Skeletal muscle satellite cell (primary cell): ENCODE results near the gene NPFFR1.

Experiments
- H3K27me3 ChIP-seq: 2 replicates; pipeline ENCODE4 v1.7.0; 2013; ENCODE audit warnings: low read length; ENCODE audit not compliant: control insufficient read depth, insufficient read depth
- H3K36me3 ChIP-seq: 2 replicates; pipeline ENCODE4 v1.7.0; 2013; ENCODE audit warnings: mild to moderate bottlenecking, control low read depth, low read length; ENCODE audit not compliant: insufficient read depth
- H3K4me1 ChIP-seq: 2 replicates; pipeline ENCODE4 v1.7.0; 2013; ENCODE audit warnings: low read length; ENCODE audit not compliant: control insufficient read depth, insufficient read depth
- H3K4me2 ChIP-seq: 2 replicates; pipeline ENCODE4 v1.7.0; 2013; ENCODE audit warnings: mild to moderate bottlenecking, low read length
- H3K4me3 ChIP-seq: 2 replicates; pipeline ENCODE4 v1.7.0; 2013; ENCODE audit warnings: low read length
- H3K9ac ChIP-seq: 2 replicates; pipeline ENCODE4 v1.7.0; 2013; ENCODE audit warnings: mild to moderate bottlenecking, low read depth, low read length, moderate library complexity
- H3K9me3 ChIP-seq: replicated peaks from 2 replicates; pipeline ENCODE4 v1.7.0; 2013; ENCODE audit warnings: mild to moderate bottlenecking, control low read depth, low read length

The NPFFR1 gene

GRCh38 chr10:70323138-70323696, 39.4 kb upstream of the NPFFR1 start:
- peaks cover 20% of the 10 kb centered on the region for H3K4me1 ChIP-seq
- no peak overlapping the region for H3K9ac ChIP-seq
- H3K4me3 ChIP-seq = no peak overlapping the region
- H3K4me2 ChIP-seq = no peak overlapping the region
- H3K27me3 ChIP-seq = no peaks in the 10 kb centered on the region
- H3K9me3 ChIP-seq = no peaks in the 10 kb centered on the region
- no peaks in the 10 kb centered on the region for H3K36me3 ChIP-seq

DNA sequence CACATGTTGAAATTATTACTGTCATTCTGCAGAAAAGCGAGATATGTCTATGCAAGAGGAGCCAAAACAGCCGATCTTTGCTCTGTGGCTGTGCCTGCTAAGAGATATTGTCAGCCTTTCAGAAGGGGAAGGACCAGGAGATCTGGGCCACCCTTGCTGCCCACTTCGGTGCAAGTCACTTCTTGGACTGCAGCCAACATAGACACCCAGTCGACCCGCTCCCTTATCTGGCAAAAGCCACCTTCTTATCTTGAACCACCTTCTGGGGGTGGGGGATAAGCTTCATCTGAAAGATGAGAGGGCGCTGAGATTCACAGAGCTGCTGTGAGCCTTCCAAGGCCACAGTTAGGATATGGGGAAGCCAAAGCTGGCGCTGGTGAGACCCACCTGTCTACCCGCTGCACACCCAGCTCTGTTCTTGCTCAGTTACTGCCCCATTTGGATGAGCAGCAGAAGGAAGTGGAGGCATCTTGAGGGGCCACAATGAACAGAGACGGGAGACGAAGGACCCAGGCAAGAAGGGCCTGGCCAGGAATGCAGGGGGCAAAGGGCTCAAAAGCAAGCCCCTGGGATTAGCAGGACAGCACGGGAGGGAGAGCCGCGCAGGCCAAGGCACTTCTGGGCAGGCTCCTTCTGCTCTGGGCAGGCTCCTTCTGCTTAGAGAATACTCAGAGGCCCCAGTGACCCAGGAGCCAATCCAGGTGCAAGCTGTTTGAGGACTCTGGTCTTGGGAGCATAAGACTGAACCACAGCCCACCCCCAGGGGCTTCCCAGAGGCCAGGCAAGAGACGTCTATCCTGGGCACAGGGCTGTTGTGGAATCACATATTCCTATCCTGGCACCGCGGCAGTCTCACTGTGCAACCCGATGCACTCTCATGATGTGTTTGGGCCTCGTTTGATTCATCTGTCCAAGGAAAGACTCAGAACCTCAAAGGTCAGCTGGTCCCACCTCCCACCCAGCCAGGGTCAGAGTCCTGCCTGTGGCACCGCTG, 38.4 kb upstream of the NPFFR1 start:
- no peak overlapping the region for H3K4me2 ChIP-seq
- no peaks in the 10 kb centered on the region for H3K36me3 ChIP-seq
- H3K4me1 ChIP-seq = peaks cover 20% of the 10 kb centered on the region

GRCh38 chr10:70321233-70321632, 37.4 kb upstream of the NPFFR1 start:
- no peak overlapping the region for H3K4me2 ChIP-seq
- no peaks in the 10 kb centered on the region for H3K27me3 ChIP-seq
- H3K9ac ChIP-seq = no peak overlapping the region
- H3K4me1 ChIP-seq = peaks cover 18% of the 10 kb centered on the region
- H3K9me3 ChIP-seq = no peaks in the 10 kb centered on the region
- no peak overlapping the region for H3K4me3 ChIP-seq
- no peaks in the 10 kb centered on the region for H3K36me3 ChIP-seq

More for the DNA sequence above, 38.4 kb upstream of the NPFFR1 start:
- Histone ChIP-seq H3K27me3 (no peaks in the 10 kb centered on the region), H3K9ac (no peak overlapping the region), H3K9me3 (no peaks in the 10 kb centered on the region), H3K4me3 (no peak overlapping the region)

DNA sequence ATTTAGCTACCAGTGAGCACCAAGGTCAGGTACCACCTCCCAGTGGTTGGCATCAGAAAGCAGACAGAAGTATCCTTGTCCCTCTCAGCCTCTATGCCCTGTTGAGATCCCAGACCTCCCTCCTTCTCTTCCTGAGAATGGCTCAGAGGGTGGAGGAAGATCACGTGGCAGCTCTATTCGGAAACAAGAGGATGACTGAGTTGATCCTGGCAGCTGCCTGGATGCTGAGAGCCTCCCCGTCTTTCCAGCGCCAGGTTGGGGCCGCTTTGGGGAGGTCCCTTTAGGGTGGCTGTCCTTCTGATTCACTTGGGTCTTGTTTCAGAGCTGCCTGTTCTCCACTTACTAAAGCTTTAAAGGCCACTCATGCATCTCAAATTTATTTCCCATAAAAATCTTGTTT, 36.9 kb upstream of the NPFFR1 start:
- Histone ChIP-seq H3K36me3 (no peaks in the 10 kb centered on the region), H3K9ac (no peak overlapping the region), H3K27me3 (no peaks in the 10 kb centered on the region), H3K9me3 (no peaks in the 10 kb centered on the region), H3K4me3 (no peak overlapping the region), H3K4me1 (peaks cover 13% of the 10 kb centered on the region), H3K4me2 (no peak overlapping the region)

GRCh38 chr10:70319824-70320223, 36.0 kb upstream of the NPFFR1 start:
- Histone ChIP-seq H3K9ac (no peak overlapping the region), H3K36me3 (no peaks in the 10 kb centered on the region), H3K4me2 (no peak overlapping the region), H3K27me3 (no peaks in the 10 kb centered on the region), H3K4me1 (peaks cover 8% of the 10 kb centered on the region), H3K4me3 (no peak overlapping the region), H3K9me3 (no peaks in the 10 kb centered on the region)

DNA sequence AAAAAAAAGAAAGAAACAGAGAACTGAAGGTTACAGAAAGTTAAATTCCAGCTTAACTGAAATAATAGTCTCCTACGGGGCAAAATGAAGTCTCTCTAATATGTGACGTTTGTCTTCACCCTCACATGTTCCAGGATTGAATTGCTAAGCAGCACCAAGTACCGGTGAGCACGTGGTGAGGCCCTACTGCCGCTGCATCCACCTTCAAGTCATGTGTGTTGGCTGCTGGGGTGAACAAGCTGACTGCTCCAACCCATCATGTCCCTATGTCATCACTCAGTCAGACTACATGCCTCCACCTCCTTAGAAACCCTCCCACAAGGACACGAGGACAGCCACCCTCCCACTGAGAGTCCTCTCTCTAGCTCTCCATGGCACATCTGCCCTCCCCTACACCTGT, 35.4 kb upstream of the NPFFR1 start:
- H3K27me3 ChIP-seq = no peaks in the 10 kb centered on the region
- H3K4me3 ChIP-seq = no peak overlapping the region
- H3K4me2 ChIP-seq = no peak overlapping the region
- no peaks in the 10 kb centered on the region for H3K36me3 ChIP-seq
- H3K4me1 ChIP-seq = peaks cover 6% of the 10 kb centered on the region
- H3K9me3 ChIP-seq = no peaks in the 10 kb centered on the region
- H3K9ac ChIP-seq = no peak overlapping the region

GRCh38 chr10:70317943-70318318, 34.1 kb upstream of the NPFFR1 start:
- Histone ChIP-seq H3K4me1 (peaks cover 5% of the 10 kb centered on the region), H3K27me3 (no peaks in the 10 kb centered on the region), H3K9ac (no peak overlapping the region), H3K4me3 (no peak overlapping the region), H3K9me3 (no peaks in the 10 kb centered on the region), H3K36me3 (no peaks in the 10 kb centered on the region), H3K4me2 (no peak overlapping the region)

DNA sequence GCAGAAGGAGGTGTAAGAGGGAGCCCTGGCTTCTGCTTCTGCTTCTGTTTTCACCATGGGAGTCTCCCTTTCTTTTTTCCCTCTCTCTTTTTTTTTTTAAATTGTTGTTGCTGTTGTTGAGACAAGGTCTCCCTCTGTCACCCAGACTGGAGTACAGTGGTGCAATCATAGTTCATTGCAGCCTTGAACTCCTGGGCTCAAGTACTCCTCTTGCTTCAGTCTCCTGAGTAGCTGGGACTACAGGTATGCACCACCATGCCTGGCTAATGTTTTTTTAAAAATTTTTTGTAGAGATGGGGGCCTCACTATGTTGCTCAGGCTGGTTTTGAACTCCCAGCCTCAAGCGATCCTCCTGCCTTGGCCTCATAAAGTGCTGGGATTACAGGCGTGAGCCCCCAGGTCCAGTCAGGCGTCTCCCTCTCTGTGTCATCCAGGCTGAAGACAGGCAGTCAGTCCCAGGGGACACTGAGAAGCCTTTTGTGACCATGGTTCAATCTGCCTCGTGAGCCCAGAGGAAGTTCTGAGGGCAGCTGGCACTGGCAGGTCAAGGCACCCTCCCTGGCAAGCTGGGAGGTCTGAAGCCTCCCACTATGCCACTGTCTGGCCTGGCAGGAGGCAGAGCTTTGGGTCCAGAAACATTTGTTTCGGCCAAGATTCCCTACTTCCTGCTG, 33.6 kb upstream of the NPFFR1 start:
- Histone ChIP-seq H3K9me3 (no peaks in the 10 kb centered on the region), H3K9ac (no peak overlapping the region), H3K27me3 (no peaks in the 10 kb centered on the region)

DNA sequence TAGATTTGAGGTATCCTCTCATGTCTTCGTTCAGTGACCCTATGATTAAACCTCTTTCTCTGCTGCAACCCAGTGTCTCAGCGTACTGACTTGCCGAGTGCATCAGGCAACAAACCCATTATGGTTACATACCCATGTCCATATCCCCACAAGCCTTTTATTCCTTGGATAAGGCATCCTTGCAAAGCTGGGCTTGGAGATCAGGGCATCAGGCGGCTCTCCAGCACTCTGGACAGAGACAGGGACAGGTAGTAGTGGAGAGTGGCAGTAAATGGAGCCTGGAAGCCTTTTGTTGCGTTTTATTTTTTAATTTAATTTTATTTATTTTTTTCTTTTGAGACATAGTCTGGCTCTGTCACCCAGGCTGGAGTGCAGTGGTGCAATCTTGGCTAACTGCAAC, 32.0 kb upstream of the NPFFR1 start:
- no peak overlapping the region for H3K4me2 ChIP-seq
- H3K36me3 ChIP-seq = no peaks in the 10 kb centered on the region
- peaks cover 5% of the 10 kb centered on the region for H3K4me1 ChIP-seq
- H3K9me3 ChIP-seq = no peaks in the 10 kb centered on the region
- no peak overlapping the region for H3K4me3 ChIP-seq
- no peak overlapping the region for H3K9ac ChIP-seq
- no peaks in the 10 kb centered on the region for H3K27me3 ChIP-seq

More for the DNA sequence above, 33.6 kb upstream of the NPFFR1 start:
- Histone ChIP-seq H3K4me2 (no peak overlapping the region), H3K4me1 (peaks cover 5% of the 10 kb centered on the region), H3K4me3 (no peak overlapping the region), H3K36me3 (no peaks in the 10 kb centered on the region)

DNA sequence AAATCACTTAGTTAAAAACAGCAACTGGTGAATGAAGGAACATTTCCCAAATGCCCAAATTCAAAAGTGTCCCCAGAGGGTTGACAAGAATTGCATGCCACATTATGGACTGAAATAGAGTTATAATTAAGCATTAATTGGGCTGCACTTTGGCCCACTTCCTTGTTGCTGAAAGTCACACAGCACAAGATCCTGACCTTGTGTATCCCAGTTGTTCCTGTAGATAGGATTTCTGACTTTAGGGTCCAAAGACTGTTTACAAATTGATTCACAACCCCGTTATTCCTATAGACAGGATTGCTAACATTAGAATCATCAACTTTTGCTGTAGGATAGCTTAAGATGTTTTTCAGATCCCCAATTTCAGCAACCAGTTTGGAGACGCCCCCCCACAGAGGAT, 31.5 kb upstream of the NPFFR1 start:
- H3K4me3 ChIP-seq = no peak overlapping the region
- no peaks in the 10 kb centered on the region for H3K9me3 ChIP-seq
- H3K36me3 ChIP-seq = no peaks in the 10 kb centered on the region
- H3K27me3 ChIP-seq = no peaks in the 10 kb centered on the region
- H3K4me2 ChIP-seq = no peak overlapping the region
- H3K4me1 ChIP-seq = no peaks in the 10 kb centered on the region
- H3K9ac ChIP-seq = no peak overlapping the region

- Histone ChIP-seq H3K36me3 (no peaks in the 10 kb centered on the region), H3K4me2 (no peak overlapping the region), H3K9ac (no peak overlapping the region), H3K9me3 (no peaks in the 10 kb centered on the region), H3K4me1 (no peaks in the 10 kb centered on the region), H3K27me3 (no peaks in the 10 kb centered on the region), H3K4me3 (no peak overlapping the region)
Measured at GRCh38 chr10:70312972-70313371, 29.2 kb upstream of the NPFFR1 start.
